GM21528 (cell line): Measurements from ENCODE around the gene RELN.

ENCODE experiments used
- ATAC-seq: cut with Tn5 transposase; IDR thresholded peaks from one replicate; pipeline ENCODE4 v1.9.1; 2021; ENCODE audit warnings: mild to moderate bottlenecking, moderate library complexity; ENCODE audit not compliant: unreplicated experiment, low FRiP score

The RELN gene

GRCh38 chr7:103445228-103446048 lies 544.0 kb downstream of the RELN start:
- ATAC-seq, result no peak

- ATAC-seq, result no peak
Measured at GRCh38 chr7:103439661-103440060, 549.8 kb downstream of the RELN start.

GRCh38 chr7:103437623-103438022 lies 551.8 kb downstream of the RELN start:
- ATAC-seq, result no peak

- no peak for ATAC-seq
Measured at GRCh38 chr7:103432712-103433111, 556.7 kb downstream of the RELN start.

- ATAC-seq, result no peak
Measured at GRCh38 chr7:103425177-103425576, 564.3 kb downstream of the RELN start.

- no peak for ATAC-seq
Measured at GRCh38 chr7:103423467-103424179, 565.8 kb downstream of the RELN start.
